AG08395 (cell line): ENCODE results near the gene PATE2.
A peak's percentile ranks its signal among the peaks of the same experiment; 100 is the strongest.

ENCODE experiments used
- DNase-seq: peaks from one replicate; pipeline ENCODE4 v3.0.0; 2012; ENCODE audit warnings: mixed read lengths, low spot score

Gene PATE2

GRCh38 chr11:125778728-125779127 is at the start of gene PATE2:
Gene PATE2, minus strand, starts transcription at chr11:125778828. Its CDS starts 55 bp downstream, at chr11:125778773.
- no peak for DNase-seq

GRCh38 chr11:125807909-125808308 is 29.3 kb upstream of the PATE2 start:
- DNase-seq, result no peak

- no peak for DNase-seq
Observed at GRCh38 chr11:125802387-125802786, 23.8 kb upstream of the PATE2 start.

GRCh38 chr11:125799808-125800207 is 21.2 kb upstream of the PATE2 start:
- no peak for DNase-seq

GRCh38 chr11:125797641-125798040 is 19.0 kb upstream of the PATE2 start:
- no peak for DNase-seq

- no peak for DNase-seq
Observed at GRCh38 chr11:125790825-125791224, 12.2 kb upstream of the PATE2 start.

- no peak for DNase-seq
Observed at GRCh38 chr11:125787827-125788226, 9.2 kb upstream of the PATE2 start, which contains the start of gene PATE3. Gene PATE3, plus strand, starts transcription at chr11:125788127. Its CDS starts 25 bp downstream, at chr11:125788152.

- DNase-seq, result no peak
Observed at GRCh38 chr11:125784678-125785077, 6.0 kb upstream of the PATE2 start.

- no peak for DNase-seq
Observed at GRCh38 chr11:125777309-125777708, 1.3 kb downstream of the PATE2 start.

- DNase-seq, result no peak
Observed at GRCh38 chr11:125773516-125773915, 5.1 kb downstream of the PATE2 start.

GRCh38 chr11:125772834-125773505 is 5.7 kb downstream of the PATE2 start:
- peak; percentile 58 for DNase-seq

GRCh38 chr11:125770583-125770982 is 8.0 kb downstream of the PATE2 start:
- no peak for DNase-seq

GRCh38 chr11:125768336-125769046 is 10.1 kb downstream of the PATE2 start:
- no peak for DNase-seq

GRCh38 chr11:125766251-125766650 is 12.4 kb downstream of the PATE2 start:
- DNase-seq, result no peak

- no peak for DNase-seq
Observed at GRCh38 chr11:125763483-125763882, 15.1 kb downstream of the PATE2 start.

- no peak for DNase-seq
Observed at GRCh38 chr11:125762445-125762844, 16.2 kb downstream of the PATE2 start.

GRCh38 chr11:125756050-125756449 is 22.6 kb downstream of the PATE2 start:
- no peak for DNase-seq

- DNase-seq, result no peak
Observed at GRCh38 chr11:125750629-125751028, 28.0 kb downstream of the PATE2 start.

- no peak for DNase-seq
Observed at GRCh38 chr11:125745979-125746378, 32.6 kb downstream of the PATE2 start, which contains the start of gene PATE1. Gene PATE1, plus strand, starts transcription at chr11:125746279. Its CDS starts 26 bp downstream, at chr11:125746305.

- DNase-seq, result no peak
Observed at GRCh38 chr11:125743681-125744080, 34.9 kb downstream of the PATE2 start.

- no peak for DNase-seq
Observed at GRCh38 chr11:125740617-125741016, 38.0 kb downstream of the PATE2 start.

- DNase-seq, result no peak
Observed at GRCh38 chr11:125728969-125729368, 49.7 kb downstream of the PATE2 start.
